ENCODE results near the gene ATG3.
A peak's percentile ranks its signal among the peaks of the same experiment; 100 is the strongest.
"Not testable (repeated sequence)": the region's sequence is repeated elsewhere in the genome, so short reads cannot be mapped to it uniquely, and the experiment has no call there.

Gene ATG3

DNA sequence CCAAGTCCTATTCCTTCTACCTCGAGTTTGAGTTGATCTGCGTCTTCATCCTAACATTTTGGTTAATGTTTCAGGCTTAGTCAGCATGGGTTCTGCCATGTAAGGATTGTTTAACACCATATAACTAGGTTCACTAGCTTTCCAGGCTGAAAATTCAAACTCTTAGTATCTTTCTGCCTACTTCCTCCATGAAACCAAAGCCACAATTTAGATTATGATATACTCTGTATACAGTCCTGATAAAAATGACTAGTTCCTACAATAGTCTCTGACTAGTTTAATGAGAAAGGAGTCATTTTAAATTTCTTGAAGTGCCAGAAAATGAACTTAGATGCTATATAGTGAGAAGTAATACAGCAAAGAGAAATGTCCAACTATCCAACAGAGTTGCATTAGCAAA, 55.9 kb downstream of the ATG3 start:
- Histone ChIP-seq H3K27ac (ENCODE audit: insufficient read depth, low read length, poor library complexity, severe bottlenecking) (no peak overlapping the region), H3K4me1 (ENCODE audit: control insufficient read depth, insufficient read depth, low read length, poor library complexity, severe bottlenecking) (no peaks in the 10 kb centered on the region), H3K9me3 (ENCODE audit: control insufficient read depth, low read length) (no peaks in the 10 kb centered on the region), H3K36me3 (ENCODE audit: control insufficient read depth, insufficient read depth, low read length) (no peaks in the 10 kb centered on the region), H3K4me3 (ENCODE audit: insufficient read depth, low read depth, low read length, poor library complexity, severe bottlenecking) (no peak overlapping the region), H3K27me3 (replicated peaks; ENCODE audit: control insufficient read depth, insufficient read depth, low read length, poor library complexity, severe bottlenecking) (no peaks in the 10 kb centered on the region)
- DNase-seq = no peak

DNA sequence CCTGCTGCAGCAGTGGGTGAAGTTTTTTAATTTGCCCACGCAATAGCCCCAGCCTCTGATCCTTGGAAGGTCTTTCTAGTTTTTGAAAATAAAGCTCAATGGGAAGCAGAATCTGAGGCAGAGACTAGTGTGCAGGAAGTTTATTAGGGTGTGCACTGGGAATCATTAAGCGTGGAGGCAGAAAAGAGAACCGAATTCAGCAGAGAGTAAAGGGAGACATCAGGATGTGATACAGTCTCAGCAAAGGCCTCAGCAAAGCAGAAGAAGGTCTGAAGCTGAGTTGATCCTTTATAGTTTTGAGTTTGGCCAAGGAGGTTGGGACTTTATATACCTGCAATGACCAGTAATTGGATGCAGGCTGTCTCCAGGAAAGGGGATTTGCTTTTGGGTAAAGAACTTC, 57.6 kb downstream of the ATG3 start:
- Histone ChIP-seq H3K4me3 (ENCODE audit: insufficient read depth, low read depth, low read length, poor library complexity, severe bottlenecking) (no peak overlapping the region), H3K4me1 (ENCODE audit: control insufficient read depth, insufficient read depth, low read length, poor library complexity, severe bottlenecking) (no peaks in the 10 kb centered on the region)
- DNase-seq = no peak

DNA sequence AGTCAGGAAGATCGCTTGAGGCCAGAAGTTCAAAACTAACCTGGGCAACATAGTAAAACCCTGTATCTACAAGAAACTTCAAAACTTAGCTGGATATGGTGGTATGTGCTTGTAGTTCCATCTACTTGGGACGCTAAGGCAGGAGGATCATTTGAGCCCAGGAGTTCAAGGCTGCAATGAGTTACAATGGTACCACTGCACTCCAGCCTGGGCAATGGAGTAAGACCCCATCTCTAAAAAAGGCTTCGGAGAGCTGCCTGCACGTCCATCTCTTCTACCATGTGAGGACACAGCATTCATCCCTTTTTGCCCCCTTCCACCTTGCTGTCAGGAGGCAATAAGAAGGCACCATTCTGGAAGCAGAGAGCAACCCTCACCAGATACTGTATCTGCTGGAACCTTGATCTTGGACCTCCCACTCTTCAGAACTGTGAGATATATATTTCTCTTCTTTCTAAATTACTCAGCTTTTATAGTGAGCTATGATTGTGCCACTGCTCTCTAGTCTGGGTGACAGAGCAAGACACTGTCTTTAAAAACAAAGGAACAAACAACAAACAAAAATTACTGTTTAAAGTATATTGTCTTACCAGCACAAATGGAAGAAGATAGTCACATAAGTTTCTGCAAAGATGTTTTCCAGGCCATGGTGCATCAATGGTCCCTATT, 58.3 kb downstream of the ATG3 start:
- Histone ChIP-seq H3K4me1 (ENCODE audit: control insufficient read depth, insufficient read depth, low read length, poor library complexity, severe bottlenecking) (no peaks in the 10 kb centered on the region), H3K9me3 (ENCODE audit: control insufficient read depth, low read length) (no peaks in the 10 kb centered on the region), H3K27ac (ENCODE audit: insufficient read depth, low read length, poor library complexity, severe bottlenecking) (no peak overlapping the region), H3K4me3 (ENCODE audit: insufficient read depth, low read depth, low read length, poor library complexity, severe bottlenecking) (no peak overlapping the region), H3K36me3 (ENCODE audit: control insufficient read depth, insufficient read depth, low read length) (no peaks in the 10 kb centered on the region), H3K27me3 (replicated peaks; ENCODE audit: control insufficient read depth, insufficient read depth, low read length, poor library complexity, severe bottlenecking) (no peaks in the 10 kb centered on the region)
- DNase-seq = no peak

More for the DNA sequence above, 57.6 kb downstream of the ATG3 start:
- no peak overlapping the region for H3K27ac ChIP-seq (ENCODE audit: insufficient read depth, low read length, poor library complexity, severe bottlenecking)
- H3K27me3 ChIP-seq (replicated peaks; ENCODE audit: control insufficient read depth, insufficient read depth, low read length, poor library complexity, severe bottlenecking) = no peaks in the 10 kb centered on the region
- H3K9me3 ChIP-seq (ENCODE audit: control insufficient read depth, low read length) = no peaks in the 10 kb centered on the region
- no peaks in the 10 kb centered on the region for H3K36me3 ChIP-seq (ENCODE audit: control insufficient read depth, insufficient read depth, low read length)

DNA sequence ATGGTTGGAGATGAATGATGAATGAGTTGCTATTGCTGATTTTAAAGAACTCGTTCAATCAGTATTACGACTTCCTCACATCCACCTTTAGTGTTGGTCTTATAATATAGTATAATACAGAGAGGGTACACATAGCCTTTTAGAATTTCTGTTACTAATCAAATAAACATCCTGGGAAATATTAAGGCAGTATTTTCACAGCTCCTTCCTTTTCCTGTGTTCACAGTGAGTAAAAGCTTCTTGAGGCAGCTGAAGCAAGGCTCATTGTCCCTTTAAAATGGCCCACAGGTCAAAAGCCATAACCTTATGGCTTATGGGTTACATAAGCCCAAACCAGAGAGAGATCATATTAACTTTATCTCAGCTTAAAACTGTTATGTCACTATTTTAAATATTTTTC, 61.1 kb downstream of the ATG3 start:
- H3K27ac ChIP-seq (ENCODE audit: insufficient read depth, low read length, poor library complexity, severe bottlenecking) = no peak overlapping the region

DNA sequence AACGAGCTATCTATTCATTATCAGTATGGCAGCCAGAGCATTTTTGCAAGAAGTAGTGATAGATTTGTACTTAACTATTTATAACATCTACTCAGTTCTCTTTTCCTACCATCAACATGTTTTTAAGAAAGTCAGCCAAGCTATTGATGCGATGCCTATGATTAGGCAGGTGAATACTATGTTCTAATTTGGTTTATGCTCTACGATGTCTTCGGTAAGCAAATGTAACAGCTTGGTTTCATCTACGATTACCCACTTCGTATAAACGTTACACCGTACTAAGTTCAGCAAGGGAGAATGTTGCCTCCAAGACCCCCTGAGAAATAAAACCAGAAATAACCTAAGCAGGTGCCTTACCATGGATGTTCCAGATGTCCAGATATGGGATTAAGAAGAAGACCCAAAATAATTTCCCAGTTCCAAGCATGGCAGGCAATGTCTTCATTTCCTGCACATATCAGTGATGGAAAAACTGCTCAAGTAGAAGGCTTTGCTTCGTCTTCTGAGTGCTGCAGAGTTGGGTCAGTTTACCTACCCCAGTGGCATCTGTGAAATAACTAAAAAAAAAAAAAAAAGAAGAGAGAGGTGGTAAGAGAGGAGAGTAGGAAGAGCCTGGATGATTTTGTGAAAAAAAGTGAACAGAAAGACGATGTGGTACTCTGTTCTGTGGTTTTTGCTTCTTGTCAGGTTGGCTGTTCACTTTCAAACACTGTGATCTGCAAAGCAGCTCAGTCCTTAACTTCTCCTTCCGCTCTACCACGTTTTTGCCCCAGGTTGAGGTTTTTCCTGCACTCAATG, 62.6 kb downstream of the ATG3 start, which contains the start of gene BTLA:
BTLA (minus strand) TSS at position 559 of the 798 bp plus-strand sequence; CDS start at position 445, 114 bp downstream.
- Histone ChIP-seq H3K27me3 (replicated peaks; ENCODE audit: control insufficient read depth, insufficient read depth, low read length, poor library complexity, severe bottlenecking) (no peaks in the 10 kb centered on the region), H3K9me3 (ENCODE audit: control insufficient read depth, low read length) (no peaks in the 10 kb centered on the region), H3K36me3 (ENCODE audit: control insufficient read depth, insufficient read depth, low read length) (no peaks in the 10 kb centered on the region), H3K27ac (ENCODE audit: insufficient read depth, low read length, poor library complexity, severe bottlenecking) (peak within 1 kb of the TSS; percentile 66), H3K4me3 (ENCODE audit: insufficient read depth, low read depth, low read length, poor library complexity, severe bottlenecking) (peak within 1 kb of the TSS; percentile 77), H3K4me1 (ENCODE audit: control insufficient read depth, insufficient read depth, low read length, poor library complexity, severe bottlenecking) (peaks cover 6% of the 10 kb centered on the region)
- DNase-seq = no peak

More for the DNA sequence above, 61.1 kb downstream of the ATG3 start:
- no peak overlapping the region for H3K4me3 ChIP-seq (ENCODE audit: insufficient read depth, low read depth, low read length, poor library complexity, severe bottlenecking)
- DNase-seq = no peak
- H3K36me3 ChIP-seq (ENCODE audit: control insufficient read depth, insufficient read depth, low read length) = no peaks in the 10 kb centered on the region
- no peaks in the 10 kb centered on the region for H3K27me3 ChIP-seq (replicated peaks; ENCODE audit: control insufficient read depth, insufficient read depth, low read length, poor library complexity, severe bottlenecking)
- no peaks in the 10 kb centered on the region for H3K9me3 ChIP-seq (ENCODE audit: control insufficient read depth, low read length)
- peaks cover 5% of the 10 kb centered on the region for H3K4me1 ChIP-seq (ENCODE audit: control insufficient read depth, insufficient read depth, low read length, poor library complexity, severe bottlenecking)

DNA sequence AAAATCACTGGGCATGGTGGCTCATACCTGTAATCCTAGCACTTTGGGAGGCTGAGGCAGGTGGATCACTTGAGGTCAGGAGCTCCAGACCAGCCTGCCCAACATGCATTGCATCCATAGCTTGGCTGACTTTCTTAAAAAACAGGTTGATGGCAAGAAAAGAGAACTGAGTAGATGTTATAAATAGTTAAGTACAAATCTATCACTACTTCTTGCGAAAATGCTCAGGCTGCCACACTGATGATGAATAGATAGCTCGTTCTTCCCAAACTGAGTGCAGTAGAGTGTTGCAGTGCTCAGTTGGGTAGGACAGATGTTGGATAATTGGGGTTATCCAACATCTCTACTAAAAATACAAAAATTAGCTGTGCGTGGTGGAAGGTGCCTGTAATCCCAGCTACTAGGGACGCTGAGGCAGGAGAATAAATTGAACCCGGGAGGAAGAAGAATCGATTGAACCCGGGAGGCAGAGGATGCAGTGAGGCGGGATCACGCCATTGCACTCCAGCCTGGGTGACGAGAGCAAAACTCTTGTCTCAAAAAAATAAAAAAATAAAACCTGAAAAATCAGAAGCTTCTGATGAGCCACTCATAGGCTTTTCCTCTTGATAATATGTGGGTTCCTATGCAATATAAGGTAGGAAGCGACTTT, 63.7 kb downstream of the ATG3 start:
- H3K4me1 ChIP-seq (ENCODE audit: control insufficient read depth, insufficient read depth, low read length, poor library complexity, severe bottlenecking) = peaks cover 7% of the 10 kb centered on the region
- no peaks in the 10 kb centered on the region for H3K36me3 ChIP-seq (ENCODE audit: control insufficient read depth, insufficient read depth, low read length)
- no peak for DNase-seq
- no peaks in the 10 kb centered on the region for H3K27me3 ChIP-seq (replicated peaks; ENCODE audit: control insufficient read depth, insufficient read depth, low read length, poor library complexity, severe bottlenecking)
- H3K9me3 ChIP-seq (ENCODE audit: control insufficient read depth, low read length) = no peaks in the 10 kb centered on the region
- peak overlapping the region; percentile 66 for H3K27ac ChIP-seq (ENCODE audit: insufficient read depth, low read length, poor library complexity, severe bottlenecking)
- H3K4me3 ChIP-seq (ENCODE audit: insufficient read depth, low read depth, low read length, poor library complexity, severe bottlenecking) = peak overlapping the region; percentile 77

DNA sequence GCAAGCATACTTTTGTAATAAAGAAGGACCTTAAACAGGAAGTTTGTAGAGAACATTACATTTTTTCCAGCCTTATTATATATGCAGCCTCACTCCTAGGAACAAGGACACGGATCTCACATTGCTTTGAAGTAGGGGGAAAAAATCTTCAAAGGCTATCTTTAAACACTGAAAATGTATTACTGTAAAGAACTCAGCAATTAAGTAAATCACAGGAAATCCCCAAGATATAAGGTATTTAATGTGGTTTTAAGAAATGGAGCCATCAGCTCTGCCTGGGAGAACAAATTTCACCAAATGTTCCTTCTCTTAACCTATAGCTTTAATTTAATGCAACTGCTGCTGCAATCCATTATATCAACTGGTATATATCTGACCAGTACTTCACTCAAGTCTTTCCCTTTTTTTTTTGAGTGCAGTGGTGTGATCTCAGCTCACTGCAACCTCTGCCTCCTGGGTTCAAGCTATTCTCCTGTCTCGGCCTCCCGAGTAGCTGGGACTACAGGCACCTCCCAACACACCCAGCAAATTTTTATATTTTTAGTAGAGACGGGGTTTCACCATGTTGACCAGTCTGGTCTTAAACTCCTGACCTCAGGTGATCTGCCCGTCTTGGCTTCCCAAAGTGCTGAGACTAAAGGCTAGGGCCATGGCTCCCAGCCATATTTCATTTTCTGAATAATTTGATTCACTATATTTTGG, 65.2 kb downstream of the ATG3 start:
- H3K36me3 ChIP-seq (ENCODE audit: control insufficient read depth, insufficient read depth, low read length) = no peaks in the 10 kb centered on the region
- no peak for DNase-seq
- no peak overlapping the region for H3K27ac ChIP-seq (ENCODE audit: insufficient read depth, low read length, poor library complexity, severe bottlenecking)
- peak overlapping the region; percentile 77 for H3K4me3 ChIP-seq (ENCODE audit: insufficient read depth, low read depth, low read length, poor library complexity, severe bottlenecking)
- H3K4me1 ChIP-seq (ENCODE audit: control insufficient read depth, insufficient read depth, low read length, poor library complexity, severe bottlenecking) = peaks cover 17% of the 10 kb centered on the region
- H3K27me3 ChIP-seq (replicated peaks; ENCODE audit: control insufficient read depth, insufficient read depth, low read length, poor library complexity, severe bottlenecking) = no peaks in the 10 kb centered on the region
- H3K9me3 ChIP-seq (ENCODE audit: control insufficient read depth, low read length) = no peaks in the 10 kb centered on the region

DNA sequence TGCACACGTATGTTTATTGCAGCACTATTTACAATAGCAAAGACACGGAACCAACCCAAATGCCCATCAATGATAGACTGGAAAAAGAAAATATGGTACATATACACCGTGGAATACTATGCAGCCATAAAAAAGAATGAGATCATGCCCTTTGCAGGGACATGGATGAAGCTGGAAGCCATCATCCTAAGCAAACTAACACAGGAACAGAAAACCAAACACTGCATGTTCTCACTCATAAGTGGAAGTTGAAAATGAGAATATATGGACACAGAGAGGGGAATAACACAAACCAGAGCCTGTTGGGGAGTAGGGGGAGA, 67.4 kb downstream of the ATG3 start:
- H3K36me3 ChIP-seq (ENCODE audit: control insufficient read depth, insufficient read depth, low read length); DNase-seq; H3K9me3 ChIP-seq (ENCODE audit: control insufficient read depth, low read length); H3K4me3 ChIP-seq (ENCODE audit: insufficient read depth, low read depth, low read length, poor library complexity, severe bottlenecking); H3K27me3 ChIP-seq (replicated peaks; ENCODE audit: control insufficient read depth, insufficient read depth, low read length, poor library complexity, severe bottlenecking); H3K27ac ChIP-seq (ENCODE audit: insufficient read depth, low read length, poor library complexity, severe bottlenecking): not testable (repeated sequence)
- H3K4me1 ChIP-seq (ENCODE audit: control insufficient read depth, insufficient read depth, low read length, poor library complexity, severe bottlenecking) = peaks cover 29% of the 10 kb centered on the region

DNA sequence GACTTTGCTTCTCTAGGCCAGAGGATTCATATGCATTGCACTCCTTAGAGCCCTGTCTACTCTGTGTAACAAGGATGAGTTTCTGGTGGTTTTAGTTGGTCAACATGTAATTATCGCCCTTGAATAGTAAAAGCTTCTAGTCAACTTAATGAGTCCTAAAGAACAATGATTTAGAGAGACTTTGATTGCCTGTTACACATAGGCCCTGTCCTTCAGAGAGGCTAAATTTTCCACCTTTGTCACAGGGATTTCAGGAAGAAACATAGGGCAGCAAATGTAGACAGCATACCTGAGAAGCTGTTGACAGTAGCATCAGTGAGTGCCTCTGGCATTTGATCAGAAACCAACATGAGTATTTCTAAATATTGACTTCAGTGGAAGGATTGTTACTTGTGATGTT, 69.6 kb downstream of the ATG3 start:
- peaks cover 29% of the 10 kb centered on the region for H3K4me1 ChIP-seq (ENCODE audit: control insufficient read depth, insufficient read depth, low read length, poor library complexity, severe bottlenecking)

More for the DNA sequence above, 69.6 kb downstream of the ATG3 start:
- no peaks in the 10 kb centered on the region for H3K27me3 ChIP-seq (replicated peaks; ENCODE audit: control insufficient read depth, insufficient read depth, low read length, poor library complexity, severe bottlenecking)
- no peak overlapping the region for H3K4me3 ChIP-seq (ENCODE audit: insufficient read depth, low read depth, low read length, poor library complexity, severe bottlenecking)
- H3K36me3 ChIP-seq (ENCODE audit: control insufficient read depth, insufficient read depth, low read length) = no peaks in the 10 kb centered on the region
- H3K27ac ChIP-seq (ENCODE audit: insufficient read depth, low read length, poor library complexity, severe bottlenecking) = no peak overlapping the region
- no peaks in the 10 kb centered on the region for H3K9me3 ChIP-seq (ENCODE audit: control insufficient read depth, low read length)
- no peak for DNase-seq
